Fibroblast of lung (primary cell): ENCODE measurements around the gene KRTAP20-3. TPM values are rescaled to one million over a fixed set of nuclear protein-coding genes. Genes with fewer than 3 reads are reported as not detected.

Experiments used
- DNase-seq, 2 donors: peaks; one replicate each; pipeline versions ENCODE4 v3.0.0 to v3.0.0-alpha.2; 2010; ENCODE audit warnings: low read depth in 2 of 2
- H2AFZ ChIP-seq: 2 replicates; pipeline ENCODE4 v1.5.1; 2012; ENCODE audit warnings: low read length, control low read depth, inconsistent platforms
- H3K27ac ChIP-seq: 2 replicates; pipeline ENCODE4 v1.5.1; 2011; ENCODE audit warnings: low read length, control low read depth; ENCODE audit not compliant: insufficient read depth
- H3K27me3 ChIP-seq: 2 replicates; pipeline ENCODE4 v1.5.1; 2011; ENCODE audit warnings: mild to moderate bottlenecking, low read length; ENCODE audit not compliant: control insufficient read depth, insufficient read depth
- H3K36me3 ChIP-seq: 2 replicates; pipeline ENCODE4 v1.5.1; 2011; ENCODE audit warnings: low read length; ENCODE audit not compliant: control insufficient read depth, insufficient read depth
- H3K4me1 ChIP-seq: 2 replicates; pipeline ENCODE4 v1.5.1; 2011; ENCODE audit warnings: low read length; ENCODE audit not compliant: control insufficient read depth, insufficient read depth; ENCODE audit errors: extremely low read depth
- H3K4me2 ChIP-seq: 2 replicates; pipeline ENCODE4 v1.5.1; 2011; ENCODE audit warnings: low read length, control low read depth; ENCODE audit not compliant: insufficient read depth; ENCODE audit errors: extremely low read depth
- H3K4me3 ChIP-seq, 4 experiments: fragments of 200-600 bp in 1 of 4; sonication (generic) in 1 of 4; replicated peaks in 1 of 4; 2 replicates each; pipeline ENCODE4 v1.5.1; 2011 to 2016; ENCODE audit warnings: low read length in 4 of 4, low read depth in 3 of 4, mild to moderate bottlenecking in 3 of 4, control low read depth in 2 of 4, inconsistent platforms in 1 of 4, mixed read lengths in 1 of 4; ENCODE audit not compliant: insufficient read depth in 1 of 4; ENCODE audit errors: control extremely low read depth in 1 of 4
- H3K79me2 ChIP-seq: 2 replicates; pipeline ENCODE4 v1.5.1; 2012; ENCODE audit warnings: mild to moderate bottlenecking, low read length, inconsistent platforms; ENCODE audit not compliant: control insufficient read depth, insufficient read depth
- H3K9ac ChIP-seq: 2 replicates; pipeline ENCODE4 v1.5.1; 2011; ENCODE audit warnings: mild to moderate bottlenecking, low read length, control low read depth; ENCODE audit not compliant: insufficient read depth
- H3K9me3 ChIP-seq: 2 replicates; pipeline ENCODE4 v1.5.1; 2012; ENCODE audit warnings: low read depth, low read length; ENCODE audit not compliant: control insufficient read depth, insufficient read depth
- H4K20me1 ChIP-seq: 2 replicates; pipeline ENCODE4 v1.5.1; 2011; ENCODE audit warnings: low read length; ENCODE audit not compliant: control insufficient read depth, insufficient read depth; ENCODE audit errors: extremely low read depth
- CTCF ChIP-seq, 2 donors: IDR thresholded peaks in 1 of 2; conservative IDR thresholded peaks in 1 of 2; 1 replicate in 1 of 2; 2 replicates in 1 of 2; pipeline ENCODE4 v1.5.1; 2011 to 2012; ENCODE audit warnings: low read length in 2 of 2, control low read depth in 1 of 2, inconsistent platforms in 1 of 2, low read depth in 1 of 2, mild to moderate bottlenecking in 1 of 2
- EZH2 ChIP-seq: IDR thresholded peaks from 2 replicates; pipeline ENCODE4 v1.5.1; 2012; ENCODE audit warnings: low read length, control low read depth, mild to moderate bottlenecking; ENCODE audit errors: missing control alignments
- polyA minus RNA-seq: library from RNA; depleted of rRNA, polyadenylated mRNA; stranded (reverse); fragments of >200 nt; gene quantifications from 2 replicates; pipeline ENCODE4 v1.2.3, GENCODE V29; 2011; ENCODE audit warnings: low replicate concordance
- polyA plus RNA-seq, 2 donors: library from polyadenylated mRNA; depleted of rRNA in 1 of 2; stranded (reverse) in 1 of 2; unstranded in 1 of 2; fragments of >200 nt; gene quantifications; 2 replicates each; pipeline ENCODE4 v1.2.1, GENCODE V29; 2011 to 2012; ENCODE audit warnings: missing spikeins in 1 of 2
- total RNA-seq: library from RNA; depleted of rRNA; stranded (reverse); fragments of >200 nt; gene quantifications from 2 replicates; pipeline ENCODE4 v1.2.1, GENCODE V29; 2014

Gene KRTAP20-3
- total RNA-seq (not detected in 2 replicates), polyA plus RNA-seq (not detected in 2 replicates), polyA minus RNA-seq (not detected in 2 replicates)
- polyA plus RNA-seq (2012): not detected in 2 replicates

- no peak for DNase-seq
- H3K27ac ChIP-seq: no peak within 1 kb of the TSS
- H3K9me3 ChIP-seq: no peaks in the 10 kb centered on the region
- TF ChIP-seq EZH2 (no peak), CTCF (conservative IDR thresholded peaks at IDR 0.05 in 1 of 2, IDR thresholded peaks at IDR 0.05 in 1 of 2; ENCODE audit: low read depth in 1 of 2, low read length in 2 of 2) (no peak)
- H2AFZ ChIP-seq: no peak within 1 kb of the TSS
- H3K27me3 ChIP-seq: no peaks in the 10 kb centered on the region
- no peaks in the 10 kb centered on the region for H3K36me3 ChIP-seq
- no peak within 1 kb of the TSS for H3K4me2 ChIP-seq
- H3K9ac ChIP-seq: no peak within 1 kb of the TSS
- no peaks in the 10 kb centered on the region for H4K20me1 ChIP-seq
- H3K4me3 ChIP-seq: no peak within 1 kb of the TSS
- no peaks in the 10 kb centered on the region for H3K4me1 ChIP-seq
- H3K79me2 ChIP-seq: no peaks in the 10 kb centered on the region
These were observed at the start of gene KRTAP20-3 for GRCh38 chr21:30642564-30642963. Gene KRTAP20-3 (plus strand): TSS chr21:30642864.

GRCh38 chr21:30598802-30599201, 43.9 kb upstream of the KRTAP20-3 start, which contains the start of gene KRTAP6-2:
Gene KRTAP6-2 (minus strand): TSS chr21:30598902. CDS start chr21:30598874, 28 bp downstream.
- no peaks in the 10 kb centered on the region for H3K36me3 ChIP-seq
- no peak for DNase-seq
- no peaks in the 10 kb centered on the region for H4K20me1 ChIP-seq
- no peak within 1 kb of the TSS for H2AFZ ChIP-seq
- H3K4me1 ChIP-seq: no peaks in the 10 kb centered on the region
- H3K79me2 ChIP-seq: no peaks in the 10 kb centered on the region
- no peak within 1 kb of the TSS for H3K4me2 ChIP-seq
- no peak within 1 kb of the TSS for H3K9ac ChIP-seq
- no peak within 1 kb of the TSS for H3K27ac ChIP-seq
- H3K27me3 ChIP-seq: no peaks in the 10 kb centered on the region
- TF ChIP-seq EZH2: no peak
- no peak for TF ChIP-seq CTCF (conservative IDR thresholded peaks at IDR 0.05 in 1 of 2, IDR thresholded peaks at IDR 0.05 in 1 of 2; ENCODE audit: low read depth in 1 of 2, low read length in 2 of 2)
- no peak within 1 kb of the TSS for H3K4me3 ChIP-seq
- no peaks in the 10 kb centered on the region for H3K9me3 ChIP-seq

- DNase-seq: no peak
- H3K9me3 ChIP-seq: no peaks in the 10 kb centered on the region
- H3K9ac ChIP-seq: no peak within 1 kb of the TSS
- no peaks in the 10 kb centered on the region for H4K20me1 ChIP-seq
- H3K4me1 ChIP-seq: no peaks in the 10 kb centered on the region
- H3K4me3 ChIP-seq: no peak within 1 kb of the TSS
- no peak for TF ChIP-seq EZH2
- no peak for TF ChIP-seq CTCF (conservative IDR thresholded peaks at IDR 0.05 in 1 of 2, IDR thresholded peaks at IDR 0.05 in 1 of 2; ENCODE audit: low read depth in 1 of 2, low read length in 2 of 2)
- H3K36me3 ChIP-seq: no peaks in the 10 kb centered on the region
- H3K27ac ChIP-seq: no peak within 1 kb of the TSS
- H2AFZ ChIP-seq: no peak within 1 kb of the TSS
- no peak within 1 kb of the TSS for H3K4me2 ChIP-seq
- no peaks in the 10 kb centered on the region for H3K79me2 ChIP-seq
- no peaks in the 10 kb centered on the region for H3K27me3 ChIP-seq
These were observed 41.9 kb upstream of the KRTAP20-3 start, which contains the start of gene KRTAP22-1 for GRCh38 chr21:30600787-30601186. Gene KRTAP22-1 (plus strand): TSS chr21:30601087.
